UCSD-AML1 (cell line): Measurements from ENCODE around the gene TFAP2E.
A peak's percentile ranks its signal among the peaks of the same experiment; 100 is the strongest.
"Not testable (repeated sequence)": the region's sequence is repeated elsewhere in the genome, so short reads cannot be mapped to it uniquely, and the experiment has no call there.

ENCODE experiments used
- DNase-seq: peaks from one replicate; lab custom pipeline; 2025; ENCODE audit not compliant: unreplicated experiment; lab: John Stamatoyannopoulos, UW

Gene TFAP2E

DNA sequence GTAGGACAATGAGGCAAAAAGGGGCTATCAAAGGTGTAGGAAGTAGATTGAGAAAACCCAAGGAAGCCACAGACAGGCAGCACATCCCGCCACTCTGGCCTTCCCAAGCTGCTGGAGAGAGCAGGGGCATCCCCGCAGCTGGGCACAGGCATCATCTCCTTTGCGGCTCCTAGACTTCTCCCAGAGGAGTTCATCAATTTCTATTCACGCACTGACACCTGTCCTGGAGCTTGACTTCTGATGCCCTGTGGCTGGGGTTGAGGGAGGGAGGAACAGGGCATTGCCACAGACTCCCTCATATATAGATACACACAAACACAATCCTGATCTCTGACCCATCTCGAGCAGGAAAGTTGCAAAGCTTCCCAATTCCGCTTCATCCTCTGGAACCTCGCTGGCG is 1.9 kb upstream of the TFAP2E start:
- DNase-seq: no peak

DNA sequence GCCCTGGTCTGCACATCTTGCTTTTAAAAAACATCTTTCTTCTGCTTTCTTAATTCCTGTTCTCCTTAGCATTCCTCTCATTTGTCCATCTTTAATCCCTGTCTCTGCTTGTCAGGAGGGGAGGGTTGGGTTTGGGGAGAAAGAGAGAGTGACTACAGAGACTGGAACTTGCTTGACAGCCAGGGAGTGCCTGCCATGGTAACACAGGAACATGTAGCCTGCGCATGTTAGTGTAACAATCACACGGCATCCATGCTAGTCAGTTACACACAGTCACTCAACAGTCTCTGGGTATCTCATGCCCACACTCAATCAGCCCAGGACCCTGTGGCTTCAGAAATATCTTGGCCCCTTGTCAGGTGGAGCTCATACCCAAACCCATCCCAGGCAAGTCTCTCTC is 818 bp upstream of the TFAP2E start:
- no peak for DNase-seq

DNA sequence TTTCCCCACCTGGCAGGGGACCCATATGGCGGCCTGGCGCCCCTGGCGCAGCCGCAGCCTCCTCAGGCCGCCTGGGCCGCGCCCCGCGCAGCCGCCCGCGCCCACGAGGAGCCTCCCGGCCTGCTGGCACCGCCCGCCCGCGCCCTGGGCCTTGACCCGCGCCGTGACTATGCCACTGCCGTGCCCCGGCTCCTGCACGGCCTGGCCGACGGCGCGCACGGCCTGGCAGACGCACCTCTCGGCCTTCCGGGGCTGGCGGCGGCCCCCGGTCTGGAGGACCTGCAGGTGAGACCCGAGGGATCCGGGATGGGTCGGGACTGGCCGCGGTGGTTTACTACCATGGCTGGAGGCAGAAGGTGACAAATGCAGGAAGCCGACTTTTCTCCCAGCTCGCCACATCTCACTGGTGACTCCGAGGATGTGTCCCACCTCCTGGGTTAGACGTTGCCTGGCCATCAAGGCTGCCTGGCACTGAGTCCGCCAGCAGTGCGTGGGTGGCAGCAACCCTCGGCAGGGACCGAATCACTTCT is 1.1 kb downstream of the TFAP2E start:
- DNase-seq: no peak

DNA sequence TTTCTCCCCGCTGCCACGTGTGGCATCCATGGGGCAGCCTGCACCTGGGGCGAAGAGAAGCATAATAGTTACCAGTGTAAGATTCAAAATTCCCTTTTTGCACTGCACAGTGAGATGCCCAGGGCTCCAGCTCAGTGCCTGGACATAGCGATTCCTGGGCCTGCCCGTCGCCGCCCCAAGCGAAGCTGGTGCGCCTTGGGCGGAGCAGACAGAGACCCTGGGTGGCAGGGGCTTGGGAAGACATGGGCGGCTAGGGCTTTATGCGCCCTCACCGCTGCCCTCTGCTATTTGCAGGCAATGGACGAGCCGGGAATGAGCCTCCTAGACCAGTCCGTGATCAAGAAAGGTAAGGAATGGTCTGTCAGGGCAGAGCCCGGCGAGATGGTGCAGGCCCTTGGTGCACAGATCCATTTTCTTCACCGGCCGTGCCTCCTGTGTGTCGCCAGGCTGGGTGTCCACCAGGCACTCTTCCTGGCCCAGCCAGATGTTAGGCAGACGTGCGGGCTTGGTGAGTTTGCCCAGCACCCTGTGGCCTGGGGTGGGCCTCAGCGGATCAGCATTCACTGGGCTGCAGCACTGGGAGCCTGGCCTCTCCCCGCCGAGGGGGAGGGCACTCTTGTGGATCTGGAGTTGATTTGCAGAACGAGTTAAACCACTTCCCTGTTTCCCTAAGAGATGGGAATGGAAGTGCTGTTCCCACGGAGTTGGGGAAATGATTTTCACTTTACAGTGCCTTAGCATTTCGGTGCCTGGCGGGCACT is 1.7 kb downstream of the TFAP2E start:
- DNase-seq: peak; percentile 27

DNA sequence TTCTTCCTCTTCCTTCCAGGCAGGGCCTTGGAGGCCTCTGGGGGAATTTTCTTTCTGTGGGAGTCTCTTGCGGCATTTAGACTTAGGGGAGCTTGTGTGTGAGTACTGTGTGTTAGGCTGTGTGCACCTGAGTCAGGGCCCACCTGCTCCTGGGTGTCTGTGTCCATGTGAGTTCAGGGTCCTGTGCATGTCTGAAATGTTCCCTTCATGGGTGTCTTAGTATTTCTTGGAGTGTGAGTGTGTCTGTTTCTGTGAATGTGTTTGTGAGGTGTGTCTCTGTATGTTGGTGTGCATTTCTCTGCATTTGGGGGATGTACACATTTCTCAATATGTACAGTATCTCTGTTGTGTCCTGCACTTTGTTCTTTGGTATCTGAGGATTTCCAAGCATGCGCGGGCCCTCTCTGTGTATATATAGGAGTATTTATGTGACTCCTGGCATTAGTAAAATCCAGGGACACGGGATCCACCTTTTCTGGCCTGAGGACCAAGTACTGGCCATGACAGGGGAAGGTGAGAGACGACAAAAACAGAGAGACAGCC is 2.4 kb downstream of the TFAP2E start:
- DNase-seq: no peak

DNA sequence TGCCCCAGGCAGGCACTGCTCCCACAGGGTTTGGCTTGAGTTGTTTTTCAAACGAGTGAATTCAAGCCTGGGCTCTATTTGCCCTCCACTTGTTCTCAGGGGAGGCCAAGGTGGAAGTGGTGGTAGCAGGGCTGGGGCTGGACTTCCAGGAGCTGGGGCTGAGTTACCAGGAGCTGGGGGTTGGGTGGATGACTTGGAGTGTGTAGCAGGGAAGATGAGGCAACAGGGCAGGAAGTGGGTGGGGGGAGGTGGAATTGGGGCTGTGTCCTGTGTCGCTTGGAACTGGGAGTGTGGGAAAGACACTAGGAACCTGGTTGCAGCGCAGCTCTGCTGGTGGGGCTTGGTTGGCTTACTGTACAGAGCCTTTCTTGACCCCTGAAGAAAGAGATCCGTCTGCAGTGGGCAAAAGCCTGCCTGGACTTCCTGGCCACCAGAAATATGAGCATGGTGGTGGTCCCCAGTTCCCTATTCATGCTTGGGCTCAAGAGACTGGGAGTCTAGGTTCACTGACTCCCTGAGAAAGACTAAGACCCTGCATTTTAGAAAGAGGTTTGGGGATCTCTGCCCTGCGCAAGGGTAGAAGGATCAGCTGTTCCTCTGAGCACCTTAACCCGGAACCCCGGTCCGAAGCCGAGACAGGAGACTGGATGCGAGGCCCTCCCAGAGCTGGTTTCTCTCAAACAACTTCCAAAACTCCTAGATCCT is 3.1 kb downstream of the TFAP2E start:
- peak; percentile 79 for DNase-seq

DNA sequence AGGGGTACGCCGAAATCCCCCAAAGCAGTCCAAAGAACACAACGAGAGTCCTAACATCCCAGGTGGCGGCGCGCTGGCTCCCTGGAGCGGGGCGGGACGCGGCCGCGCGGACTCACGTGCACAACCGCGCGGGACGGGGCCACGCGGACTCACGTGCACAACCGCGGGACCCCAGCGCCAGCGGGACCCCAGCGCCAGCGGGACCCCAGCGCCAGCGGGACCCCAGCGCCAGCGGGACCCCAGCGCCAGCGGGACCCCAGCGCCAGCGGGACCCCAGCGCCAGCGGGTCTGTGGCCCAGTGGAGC is 3.6 kb downstream of the TFAP2E start:
- not testable (repeated sequence) for DNase-seq

DNA sequence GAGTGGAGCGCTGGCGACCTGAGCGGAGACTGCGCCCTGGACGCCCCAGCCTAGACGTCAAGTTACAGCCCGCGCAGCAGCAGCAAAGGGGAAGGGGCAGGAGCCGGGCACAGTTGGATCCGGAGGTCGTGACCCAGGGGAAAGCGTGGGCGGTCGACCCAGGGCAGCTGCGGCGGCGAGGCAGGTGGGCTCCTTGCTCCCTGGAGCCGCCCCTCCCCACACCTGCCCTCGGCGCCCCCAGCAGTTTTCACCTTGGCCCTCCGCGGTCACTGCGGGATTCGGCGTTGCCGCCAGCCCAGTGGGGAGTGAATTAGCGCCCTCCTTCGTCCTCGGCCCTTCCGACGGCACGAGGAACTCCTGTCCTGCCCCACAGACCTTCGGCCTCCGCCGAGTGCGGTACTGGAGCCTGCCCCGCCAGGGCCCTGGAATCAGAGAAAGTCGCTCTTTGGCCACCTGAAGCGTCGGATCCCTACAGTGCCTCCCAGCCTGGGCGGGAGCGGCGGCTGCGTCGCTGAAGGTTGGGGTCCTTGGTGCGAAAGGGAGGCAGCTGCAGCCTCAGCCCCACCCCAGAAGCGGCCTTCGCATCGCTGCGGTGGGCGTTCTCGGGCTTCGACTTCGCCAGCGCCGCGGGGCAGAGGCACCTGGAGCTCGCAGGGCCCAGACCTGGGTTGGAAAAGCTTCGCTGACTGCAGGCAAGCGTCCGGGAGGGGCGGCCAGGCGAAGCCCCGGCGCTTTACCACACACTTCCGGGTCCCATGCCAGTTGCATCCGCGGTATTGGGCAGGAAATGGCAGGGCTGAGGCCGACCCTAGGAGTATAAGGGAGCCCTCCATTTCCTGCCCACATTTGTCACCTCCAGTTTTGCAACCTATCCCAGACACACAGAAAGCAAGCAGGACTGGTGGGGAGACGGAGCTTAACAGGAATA is 4.2 kb downstream of the TFAP2E start:
- DNase-seq: peak; percentile 87

DNA sequence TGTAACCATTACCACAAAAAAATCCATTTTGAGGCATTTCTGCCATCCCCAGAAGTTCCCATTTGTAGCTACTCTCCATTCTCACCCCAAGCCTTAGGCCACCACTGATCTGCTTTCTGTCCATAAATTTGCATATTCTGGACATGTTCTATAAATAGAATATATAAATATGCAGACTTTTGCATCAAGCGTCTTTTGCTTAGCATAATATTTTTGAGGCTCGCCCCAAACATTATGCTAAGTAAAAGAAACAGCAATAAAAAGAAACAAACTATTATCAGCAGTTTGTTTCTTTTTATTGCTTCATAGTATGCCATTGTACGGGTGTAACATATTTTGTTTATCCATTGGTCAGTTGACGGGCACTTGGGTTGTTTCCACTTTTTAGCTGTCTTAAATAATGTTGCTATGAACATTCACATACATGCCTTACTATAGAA is 7.9 kb downstream of the TFAP2E start:
- DNase-seq: no peak

DNA sequence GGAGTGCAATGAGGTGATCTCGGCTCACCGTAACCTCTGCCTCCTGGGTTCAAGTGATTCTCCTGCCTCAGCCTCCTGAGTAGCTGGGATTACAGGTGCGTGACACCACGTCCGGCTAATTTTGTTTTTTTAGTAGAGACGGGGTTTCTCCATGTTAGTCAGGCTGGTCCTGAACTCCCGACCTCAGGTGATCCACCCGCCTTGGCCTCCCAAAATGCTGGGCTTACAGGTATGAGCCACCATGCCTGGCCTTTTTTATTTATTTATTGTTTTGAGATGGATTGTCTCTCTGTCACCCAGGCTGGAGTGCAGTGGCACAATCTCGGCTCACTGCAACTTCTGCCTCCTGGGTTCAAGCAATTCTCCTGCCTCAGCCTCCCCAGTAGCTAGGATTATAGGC is 8.5 kb downstream of the TFAP2E start:
- DNase-seq: not testable (repeated sequence)

DNA sequence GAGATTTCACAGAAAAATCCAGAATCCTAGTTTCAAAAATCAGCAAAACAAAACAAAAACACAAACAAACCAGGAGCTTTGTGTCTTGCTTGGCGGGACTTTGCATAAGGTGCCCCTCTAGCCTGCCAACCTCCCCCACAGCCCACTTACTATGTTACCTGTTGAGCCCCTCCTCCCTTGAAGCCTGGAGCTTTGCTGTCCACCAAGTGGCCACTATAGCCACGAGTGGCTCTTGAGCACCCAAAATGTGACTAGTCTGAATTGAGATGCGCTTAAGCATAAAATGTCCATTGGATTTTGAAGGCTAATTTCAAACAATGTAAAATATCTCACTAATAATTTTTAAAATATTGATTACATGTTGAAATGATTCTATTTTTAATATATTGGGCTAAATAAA is 12.2 kb downstream of the TFAP2E start:
- DNase-seq: no peak

DNA sequence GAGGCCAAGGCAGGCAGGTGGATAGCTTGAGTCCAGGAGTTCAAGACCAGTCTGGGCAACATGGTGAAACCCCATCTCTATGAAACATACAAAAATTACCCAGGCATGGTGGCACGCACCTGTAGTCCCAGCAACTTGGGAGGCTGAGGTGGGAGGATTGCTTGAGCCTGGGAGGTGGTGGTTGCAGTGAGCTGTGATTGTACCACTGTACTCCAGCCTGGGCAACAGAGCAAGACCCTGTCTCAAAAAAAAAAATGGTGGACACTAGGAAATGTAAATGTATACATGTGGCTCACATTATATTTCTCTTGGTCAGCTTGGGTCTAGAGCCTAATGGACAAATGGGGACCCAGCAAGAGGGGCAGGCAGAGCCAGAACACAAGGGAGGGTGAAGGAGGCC is 12.7 kb downstream of the TFAP2E start:
- not testable (repeated sequence) for DNase-seq

DNA sequence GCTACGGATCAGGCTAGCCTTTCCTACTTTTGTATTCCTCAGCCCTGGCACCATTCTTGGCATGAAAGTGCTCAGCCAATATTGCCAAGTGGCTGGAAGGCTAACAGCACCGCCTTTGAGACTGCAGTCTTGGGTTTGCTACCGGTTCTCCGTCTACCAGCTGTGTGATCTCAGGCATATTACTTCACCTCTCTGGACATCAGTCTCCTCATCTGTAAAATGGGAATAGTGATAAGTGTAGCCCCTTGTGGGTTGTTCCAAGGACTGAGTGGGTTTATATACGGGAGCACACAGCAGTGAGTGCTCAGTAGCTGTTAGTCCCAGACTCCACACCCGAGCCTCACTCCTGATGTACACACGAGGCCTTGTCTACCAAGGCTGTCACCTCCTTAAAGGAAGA is 13.7 kb downstream of the TFAP2E start:
- no peak for DNase-seq

DNA sequence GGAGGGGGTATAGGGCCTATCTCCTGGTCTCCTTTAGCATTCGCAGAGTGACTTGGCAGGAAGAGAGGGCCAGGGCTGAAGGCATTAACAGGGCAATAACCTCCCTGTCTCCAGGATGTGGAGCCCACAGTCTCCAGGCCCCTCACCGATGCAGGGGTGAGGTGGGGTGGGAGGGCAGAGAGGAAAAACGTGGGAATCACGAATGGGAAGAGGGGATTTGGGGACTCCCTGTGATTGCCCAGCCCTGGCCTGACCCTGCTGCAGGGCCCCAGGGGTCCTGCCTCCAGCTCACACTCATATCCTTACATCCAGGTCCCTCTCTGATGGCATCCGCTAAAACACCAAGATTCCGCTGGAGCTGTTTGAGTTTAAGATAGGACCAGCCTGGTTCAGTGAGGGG is 14.6 kb downstream of the TFAP2E start:
- DNase-seq: no peak

DNA sequence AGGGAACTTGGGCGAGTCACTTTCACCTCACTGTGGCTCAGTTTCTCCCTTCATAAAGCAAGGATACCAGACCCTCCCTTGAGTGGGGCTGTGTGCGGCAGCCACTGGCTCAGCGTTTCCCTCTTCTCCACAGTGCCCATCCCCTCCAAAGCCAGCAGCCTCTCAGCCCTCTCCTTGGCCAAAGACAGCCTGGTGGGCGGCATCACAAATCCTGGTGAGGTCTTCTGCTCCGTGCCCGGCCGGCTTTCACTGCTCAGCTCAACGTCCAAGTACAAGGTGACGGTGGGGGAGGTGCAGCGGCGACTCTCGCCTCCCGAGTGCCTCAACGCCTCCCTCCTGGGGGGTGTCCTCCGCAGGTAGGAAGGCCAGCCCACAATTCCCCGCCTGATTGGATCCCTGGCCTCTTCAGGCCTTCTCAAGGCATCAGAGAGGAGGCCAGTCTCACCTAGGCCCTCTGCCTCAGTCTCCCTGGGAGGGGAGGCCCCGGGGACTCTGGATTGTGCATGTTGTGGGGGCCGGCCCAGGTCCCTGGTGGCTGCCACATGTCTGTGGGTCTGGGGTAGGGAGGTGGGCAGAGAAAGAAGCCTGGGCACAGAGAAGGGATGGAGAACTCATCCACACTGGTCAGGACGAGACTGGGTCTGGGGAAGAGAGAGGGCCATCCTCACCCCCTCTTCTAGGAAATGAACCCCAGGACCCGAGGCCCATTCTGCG is 15.2 kb downstream of the TFAP2E start:
- no peak for DNase-seq

DNA sequence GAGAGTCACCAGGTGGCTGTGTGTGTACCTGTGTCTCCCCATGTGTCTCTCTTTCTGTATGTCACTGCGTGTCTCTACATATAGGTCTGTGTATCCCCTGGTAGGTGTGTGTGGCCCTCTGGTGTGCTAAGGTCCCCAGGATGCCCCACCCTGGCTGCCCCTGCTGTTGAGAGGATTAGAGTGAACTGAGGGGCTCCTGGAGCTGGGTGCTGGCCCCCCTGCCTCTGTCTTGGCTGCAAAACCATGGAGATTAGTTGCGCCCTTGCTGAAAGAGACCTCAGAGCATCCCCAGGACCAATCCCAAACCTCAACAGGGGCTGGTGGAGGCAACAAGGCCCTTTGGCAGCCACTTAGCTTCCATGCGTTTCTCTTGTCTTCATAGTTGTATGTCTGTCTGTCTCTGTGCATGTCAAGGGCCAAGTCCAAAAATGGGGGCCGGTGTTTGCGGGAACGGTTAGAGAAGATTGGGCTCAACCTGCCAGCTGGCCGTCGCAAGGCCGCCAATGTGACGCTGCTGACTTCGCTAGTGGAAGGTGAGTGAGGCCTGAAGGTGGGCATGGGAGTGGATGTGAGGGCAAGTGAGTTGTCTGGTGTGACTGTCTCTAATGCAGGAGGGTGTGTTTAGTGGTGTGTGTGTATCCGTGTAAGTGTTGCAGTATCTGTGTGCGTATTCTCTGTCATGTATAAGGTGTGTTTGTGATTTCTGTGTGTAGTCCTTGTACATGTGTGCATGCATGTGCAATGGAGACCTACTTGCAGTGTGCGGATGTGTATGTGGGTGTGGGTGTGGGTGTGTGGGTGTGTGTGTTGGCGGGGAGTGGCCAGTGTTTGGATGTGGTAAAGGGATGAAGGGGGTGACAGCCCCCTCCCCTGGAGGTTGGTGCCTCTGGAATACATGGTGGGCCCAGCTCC is 16.7 kb downstream of the TFAP2E start:
- DNase-seq: no peak

DNA sequence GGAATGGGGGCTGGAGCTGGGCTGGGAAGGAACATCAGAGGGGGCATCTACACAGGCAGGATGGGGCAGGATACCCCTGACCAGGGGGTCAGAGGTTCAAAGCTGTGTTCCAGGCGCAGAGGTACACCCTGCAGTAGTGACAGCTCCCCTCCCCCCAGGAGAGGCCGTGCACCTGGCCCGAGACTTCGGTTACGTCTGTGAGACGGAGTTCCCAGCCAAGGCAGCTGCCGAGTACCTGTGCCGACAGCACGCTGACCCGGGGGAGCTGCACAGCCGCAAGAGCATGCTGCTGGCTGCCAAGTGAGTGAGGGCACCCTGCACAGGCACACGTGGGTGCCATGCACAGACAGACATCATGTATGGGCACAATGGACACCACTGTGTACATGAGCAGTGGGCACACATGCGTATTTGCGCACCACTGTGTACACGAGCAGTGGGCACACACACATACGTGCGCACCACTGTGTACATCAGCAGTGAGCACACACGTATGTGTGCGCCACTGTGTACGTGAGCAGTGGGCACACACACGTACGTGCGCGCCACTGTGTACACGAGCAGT is 17.4 kb downstream of the TFAP2E start:
- DNase-seq: no peak

DNA sequence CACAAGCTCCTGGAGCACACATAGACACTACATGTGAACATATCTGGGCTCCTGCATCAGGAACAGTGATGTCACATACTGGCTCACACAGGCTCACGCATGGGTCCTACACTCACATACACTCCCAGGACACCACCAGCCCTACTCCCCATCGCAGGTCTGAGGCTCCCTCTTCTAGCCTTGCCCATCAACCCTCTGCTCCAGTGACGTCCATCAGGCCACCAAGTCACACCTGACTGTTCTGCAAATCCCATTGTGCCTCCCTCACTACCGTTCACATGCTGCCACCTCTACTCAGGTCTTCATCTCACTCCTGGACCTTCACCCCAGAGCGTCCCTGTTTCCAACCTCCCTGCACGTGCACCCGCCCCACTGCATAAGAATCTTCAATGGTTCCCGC is 18.1 kb downstream of the TFAP2E start:
- no peak for DNase-seq
